Activated B cell treated with CpG ODN at 0.5 μM for 24 hours (primary cell): Measurements from ENCODE around the gene TAOK2. TPM values are rescaled to one million over a fixed set of nuclear protein-coding genes. Genes with fewer than 3 reads are reported as not detected.

ENCODE experiments used
- ATAC-seq: fragments of 200-7000 bp; cut with Tn5 transposase; one replicate; pipeline ENCODE4 v1.10.0; 2021; ENCODE audit warnings: low read depth, mild to moderate bottlenecking, moderate library complexity
- CTCF ChIA-PET: fragments of 350-600 bp; sonication (Branson Sonifier 250); formaldehyde crosslinking; loops from one replicate; lab custom pipeline; 2021; ENCODE audit warnings: antibody characterized with exemption; lab: Charles Lee
- POLR2A ChIA-PET: fragments of 350-600 bp; sonication (Branson Sonifier 250); formaldehyde crosslinking; loops from one replicate; lab custom pipeline; 2021; ENCODE audit warnings: antibody characterized with exemption; lab: Charles Lee
- DNase-seq: peaks from one replicate; pipeline ENCODE4 v3.0.0; 2022
- H3K27ac Mint-ChIP-seq: one replicate; pipeline ENCODE4 v1.8.0; 2020; ENCODE audit warnings: mixed read lengths
- H3K27me3 Mint-ChIP-seq: one replicate; pipeline ENCODE4 v1.8.0; 2021; ENCODE audit warnings: mixed read lengths
- H3K36me3 Mint-ChIP-seq: one replicate; pipeline ENCODE4 v1.8.0; 2021; ENCODE audit warnings: low read depth, mixed read lengths
- H3K4me1 Mint-ChIP-seq: one replicate; pipeline ENCODE4 v1.8.0; 2021; ENCODE audit warnings: mixed read lengths
- H3K4me3 Mint-ChIP-seq: one replicate; pipeline ENCODE4 v1.8.0; 2020; ENCODE audit warnings: mild to moderate bottlenecking, mixed read lengths
- H3K9me3 Mint-ChIP-seq: one replicate; pipeline ENCODE4 v1.8.0; 2020; ENCODE audit warnings: mixed read lengths
- intact Hi-C: fragments of 100-400 bp; cut with micrococcal nuclease; formaldehyde crosslinking; loops from one replicate; pipeline ENCODE4 v1.15.1; 2024
- total RNA-seq: library from RNA; stranded (reverse); gene quantifications from 2 replicates; pipeline ENCODE4 v1.2.3, GENCODE V29; 2022
- TF ChIP-seq, protein P1 (sequence below): fragments of 200-600 bp; IDR thresholded peaks from one replicate; pipeline ENCODE4 v1.8.0; 2022; ENCODE audit warnings: antibody characterized with exemption, mild to moderate bottlenecking

The TAOK2 gene
- total RNA-seq, 1 donor from 2014 or later, result 36.1 TPM

DNA sequence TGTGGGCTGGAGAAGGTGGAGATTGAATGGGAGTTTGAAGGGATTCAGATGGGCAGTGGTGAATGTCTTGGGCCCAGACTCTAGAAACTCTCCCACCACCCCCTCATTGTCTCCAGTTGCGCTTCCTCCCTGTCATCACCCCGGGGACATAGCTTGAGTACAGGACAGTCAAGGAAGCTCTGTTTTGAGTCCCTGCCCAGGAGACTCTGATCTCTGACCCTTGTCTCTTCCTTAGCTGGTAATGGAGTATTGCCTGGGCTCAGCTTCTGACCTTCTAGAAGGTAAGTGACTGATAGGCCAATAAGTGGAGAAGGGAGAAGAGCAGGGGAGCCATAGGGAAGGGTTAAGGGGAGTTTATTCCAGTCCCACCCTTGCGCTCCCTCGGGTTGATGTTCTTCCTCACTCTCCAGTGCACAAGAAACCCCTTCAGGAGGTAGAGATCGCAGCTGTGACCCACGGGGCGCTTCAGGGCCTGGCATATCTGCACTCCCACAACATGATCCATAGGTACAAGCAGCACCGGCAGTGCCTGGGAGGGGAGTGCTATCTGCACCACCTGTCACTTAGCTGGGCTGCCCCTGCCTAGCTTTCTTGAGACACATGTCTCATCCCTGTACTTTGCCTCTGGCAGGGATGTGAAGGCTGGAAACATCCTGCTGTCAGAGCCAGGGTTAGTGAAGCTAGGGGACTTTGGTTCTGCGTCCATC, 5.0 kb downstream of the TAOK2 start:
- TF ChIP-seq, protein P1, sequence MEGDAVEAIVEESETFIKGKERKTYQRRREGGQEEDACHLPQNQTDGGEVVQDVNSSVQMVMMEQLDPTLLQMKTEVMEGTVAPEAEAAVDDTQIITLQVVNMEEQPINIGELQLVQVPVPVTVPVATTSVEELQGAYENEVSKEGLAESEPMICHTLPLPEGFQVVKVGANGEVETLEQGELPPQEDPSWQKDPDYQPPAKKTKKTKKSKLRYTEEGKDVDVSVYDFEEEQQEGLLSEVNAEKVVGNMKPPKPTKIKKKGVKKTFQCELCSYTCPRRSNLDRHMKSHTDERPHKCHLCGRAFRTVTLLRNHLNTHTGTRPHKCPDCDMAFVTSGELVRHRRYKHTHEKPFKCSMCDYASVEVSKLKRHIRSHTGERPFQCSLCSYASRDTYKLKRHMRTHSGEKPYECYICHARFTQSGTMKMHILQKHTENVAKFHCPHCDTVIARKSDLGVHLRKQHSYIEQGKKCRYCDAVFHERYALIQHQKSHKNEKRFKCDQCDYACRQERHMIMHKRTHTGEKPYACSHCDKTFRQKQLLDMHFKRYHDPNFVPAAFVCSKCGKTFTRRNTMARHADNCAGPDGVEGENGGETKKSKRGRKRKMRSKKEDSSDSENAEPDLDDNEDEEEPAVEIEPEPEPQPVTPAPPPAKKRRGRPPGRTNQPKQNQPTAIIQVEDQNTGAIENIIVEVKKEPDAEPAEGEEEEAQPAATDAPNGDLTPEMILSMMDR, result no peak
- intact Hi-C loops, result no loop called here
- ATAC-seq, result no peak

DNA sequence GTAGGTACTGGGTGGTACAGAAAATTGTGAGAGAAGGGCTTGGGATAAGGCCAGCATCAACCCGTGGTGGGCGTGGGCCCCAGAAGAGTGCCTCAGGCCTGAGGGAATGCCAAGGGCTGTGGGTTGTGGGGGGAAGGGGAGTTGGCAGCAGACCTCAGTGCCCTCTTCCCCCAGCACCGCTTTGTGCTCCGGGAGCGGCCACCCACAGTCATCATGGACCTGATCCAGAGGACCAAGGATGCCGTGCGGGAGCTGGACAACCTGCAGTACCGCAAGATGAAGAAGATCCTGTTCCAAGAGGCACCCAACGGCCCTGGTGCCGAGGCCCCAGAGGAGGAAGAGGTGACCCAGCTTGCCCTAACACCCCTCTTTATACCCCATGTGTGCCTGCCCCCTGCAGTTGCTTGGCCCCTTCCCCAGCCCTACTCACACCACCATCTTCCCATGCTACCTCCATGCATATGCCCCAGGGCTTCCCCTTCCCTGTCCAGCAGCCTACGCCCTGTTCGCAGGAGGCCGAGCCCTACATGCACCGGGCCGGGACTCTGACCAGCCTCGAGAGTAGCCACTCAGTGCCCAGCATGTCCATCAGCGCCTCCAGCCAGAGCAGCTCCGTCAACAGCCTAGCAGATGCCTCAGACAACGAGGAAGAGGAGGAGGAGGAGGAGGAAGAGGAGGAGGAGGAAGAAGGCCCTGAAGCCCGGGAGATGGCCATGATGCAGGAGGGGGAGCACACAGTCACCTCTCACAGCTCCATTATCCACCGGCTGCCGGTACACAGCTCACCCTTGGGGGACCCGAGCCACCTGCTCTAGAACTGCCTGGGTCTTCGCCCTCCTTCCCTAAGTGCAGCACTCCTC, 9.1 kb downstream of the TAOK2 start:
- CTCF ChIA-PET, result no interaction called here
- no peaks in the 10 kb centered on the region for H3K27me3 Mint-ChIP-seq
- no peaks in the 10 kb centered on the region for H3K9me3 Mint-ChIP-seq

More for the DNA sequence above, 5.0 kb downstream of the TAOK2 start:
- POLR2A ChIA-PET, result interaction anchor here (0.6 kb wide), 1 partner anchor 1284 kb away, joined by 13 read pairs; no protein-coding TSS in a partner anchor
- H3K4me1 Mint-ChIP-seq, result peaks cover 29% of the 10 kb centered on the region
- DNase-seq, result no peak
- no peak overlapping the region for H3K4me3 Mint-ChIP-seq
- H3K27me3 Mint-ChIP-seq, result no peaks in the 10 kb centered on the region
- CTCF ChIA-PET, result no interaction called here
- peaks cover 60% of the 10 kb centered on the region for H3K36me3 Mint-ChIP-seq
- H3K9me3 Mint-ChIP-seq, result no peaks in the 10 kb centered on the region
- H3K27ac Mint-ChIP-seq, result no peak overlapping the region

DNA sequence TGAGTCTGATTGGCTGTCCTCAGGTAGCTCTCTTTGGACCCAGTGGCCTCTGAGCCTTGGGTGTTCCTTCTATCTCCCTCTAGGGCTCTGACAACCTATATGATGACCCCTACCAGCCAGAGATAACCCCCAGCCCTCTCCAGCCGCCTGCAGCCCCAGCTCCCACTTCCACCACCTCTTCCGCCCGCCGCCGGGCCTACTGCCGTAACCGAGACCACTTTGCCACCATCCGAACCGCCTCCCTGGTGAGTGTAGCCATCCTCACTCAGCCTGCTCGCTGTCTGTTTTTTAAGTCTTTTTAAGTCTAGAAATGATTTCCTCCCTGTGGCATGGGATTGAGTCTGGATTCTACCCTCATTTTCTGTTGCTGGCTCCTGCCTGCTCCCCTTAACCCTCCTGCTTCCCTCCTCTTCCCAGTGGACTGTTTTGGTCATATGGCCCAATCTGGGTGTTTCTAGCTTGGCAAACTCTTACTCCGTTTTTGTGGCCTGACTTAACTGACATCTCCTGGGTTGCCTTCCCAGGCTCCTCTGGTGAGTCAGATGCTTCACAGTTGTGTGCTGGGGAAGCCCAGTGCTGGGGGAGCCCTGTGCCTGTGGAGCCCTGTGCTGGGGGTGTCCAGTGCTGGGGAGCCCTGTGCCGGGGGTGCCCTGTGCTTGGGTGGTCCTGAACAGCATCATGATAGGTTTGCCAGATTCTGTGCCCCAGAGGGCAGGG, 9.9 kb downstream of the TAOK2 start:
- no peak for DNase-seq
- H3K27ac Mint-ChIP-seq, result no peak overlapping the region
- POLR2A ChIA-PET, result no interaction called here
- H3K4me1 Mint-ChIP-seq, result no peaks in the 10 kb centered on the region
- H3K9me3 Mint-ChIP-seq, result no peaks in the 10 kb centered on the region
- TF ChIP-seq, protein P1, result no peak
- no peaks in the 10 kb centered on the region for H3K27me3 Mint-ChIP-seq
- intact Hi-C loops, result no loop called here
- CTCF ChIA-PET, result no interaction called here
- no peak for ATAC-seq
- H3K36me3 Mint-ChIP-seq, result peaks cover 89% of the 10 kb centered on the region
- no peak overlapping the region for H3K4me3 Mint-ChIP-seq

More for the DNA sequence above, 9.1 kb downstream of the TAOK2 start:
- Mint-ChIP-seq H3K27ac (no peak overlapping the region), H3K4me3 (no peak overlapping the region), H3K4me1 (no peaks in the 10 kb centered on the region), H3K36me3 (peaks cover 89% of the 10 kb centered on the region)
- ATAC-seq (no peak), DNase-seq (no peak)
- TF ChIP-seq, protein P1, result no peak
- intact Hi-C loops, result no loop called here
- POLR2A ChIA-PET, result interaction anchor here (0.5 kb wide), 1 partner anchor 177 kb away, joined by 4 read pairs; no protein-coding TSS in a partner anchor

DNA sequence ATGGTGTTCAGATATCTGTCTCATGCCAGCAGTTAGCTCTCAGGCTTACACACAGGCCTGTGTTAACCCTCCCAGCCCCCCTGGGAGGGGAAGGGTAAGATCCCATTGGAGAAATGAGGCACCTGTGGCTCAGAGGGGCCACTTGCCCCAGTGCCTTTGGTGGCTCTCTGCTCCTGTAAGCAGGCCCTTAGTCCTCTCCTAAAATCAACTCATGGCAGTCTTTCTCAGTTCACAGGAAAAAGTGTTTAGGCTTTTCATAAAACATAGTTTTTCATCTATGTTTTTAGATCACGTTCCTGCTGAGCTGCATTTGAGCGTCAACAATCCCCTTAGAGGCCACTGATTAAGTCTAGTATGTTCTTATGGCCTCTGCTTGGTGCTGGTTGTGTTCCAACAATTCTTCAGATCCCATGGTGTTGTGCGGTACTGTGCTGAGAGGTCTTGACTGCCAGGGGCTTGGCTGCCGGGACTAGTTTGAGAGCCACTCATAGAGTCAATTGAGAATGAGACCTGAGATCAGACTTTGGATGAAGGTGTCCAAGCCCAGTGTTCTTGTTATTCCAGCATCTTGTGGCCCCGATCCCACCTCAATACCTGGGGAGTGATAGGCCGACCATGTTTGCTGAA, 10.6 kb downstream of the TAOK2 start:
- H3K36me3 Mint-ChIP-seq, result peaks cover 88% of the 10 kb centered on the region
- ATAC-seq (no peak), DNase-seq (no peak)
- H3K27ac Mint-ChIP-seq, result no peak overlapping the region
- intact Hi-C loops, result no loop called here
- POLR2A ChIA-PET, result no interaction called here
- CTCF ChIA-PET, result no interaction called here
- H3K27me3 Mint-ChIP-seq, result no peaks in the 10 kb centered on the region
- no peaks in the 10 kb centered on the region for H3K9me3 Mint-ChIP-seq
- H3K4me1 Mint-ChIP-seq, result no peaks in the 10 kb centered on the region
- TF ChIP-seq, protein P1, result no peak
- no peak overlapping the region for H3K4me3 Mint-ChIP-seq
